ENCODE results near the gene TCOF1. TPM values are rescaled to one million over a fixed set of nuclear protein-coding genes. Genes with fewer than 3 reads are reported as not detected.

TCOF1 gene
- polyA plus RNA-seq, 1 donor (not counting 4 experiments of a cell fraction or from before 2014, with no cell fraction given), result 13.6 TPM

DNA sequence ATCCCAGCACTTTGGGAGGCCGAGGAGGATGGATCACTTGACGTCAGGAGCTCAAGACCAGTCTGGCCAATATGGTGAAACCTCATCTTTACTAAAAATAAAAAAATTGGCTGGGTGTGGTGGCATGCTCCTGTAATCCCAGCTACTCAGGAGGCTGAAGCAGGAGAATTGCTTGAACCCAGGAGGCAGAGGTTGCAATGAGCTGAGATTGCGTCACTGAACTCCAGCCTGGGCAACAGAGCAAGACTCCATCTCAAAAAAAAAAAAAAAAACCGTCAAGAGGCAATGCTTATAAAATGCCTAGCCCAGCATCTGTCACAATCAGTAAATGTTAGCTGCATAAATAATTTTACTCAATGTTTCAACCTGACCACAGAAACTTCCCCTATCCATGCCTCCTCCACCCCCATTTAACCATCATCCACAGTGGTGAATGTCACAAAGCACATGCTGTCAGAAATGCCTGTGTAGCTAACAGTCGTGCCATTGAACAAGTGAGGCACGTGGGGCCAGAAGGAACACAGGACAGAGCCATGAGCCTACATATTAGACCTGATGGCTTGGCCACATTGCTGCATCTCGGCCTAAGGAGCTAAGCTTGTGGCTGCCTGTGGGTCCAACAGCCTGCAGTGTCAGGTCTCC, 16.8 kb upstream of the TCOF1 start:
- Histone ChIP-seq H3K9me1 (ENCODE audit: control insufficient read depth, extremely low read depth, insufficient read depth, low read length) (no peaks in the 10 kb centered on the region), H3K27ac (ENCODE audit: control insufficient read depth, insufficient read depth, low read length) (no peak overlapping the region), H3K4me3 (ENCODE audit: control insufficient read depth in 2 of 3, extremely low read depth in 1 of 3, insufficient read depth in 2 of 3, low read depth in 1 of 3, low read length in 3 of 3) (no peak overlapping the region), H3K79me2 (ENCODE audit: control insufficient read depth, insufficient read depth, low read length) (no peaks in the 10 kb centered on the region), H3K27me3 (ENCODE audit: control insufficient read depth, extremely low read depth, insufficient read depth, low read length) (no peaks in the 10 kb centered on the region), H3K36me3 (ENCODE audit: control insufficient read depth in 2 of 2, extremely low read depth in 1 of 2, insufficient read depth in 2 of 2, low read length in 2 of 2) (no peaks in the 10 kb centered on the region), H3K9me3 (ENCODE audit: control insufficient read depth, low read depth, low read length) (no peaks in the 10 kb centered on the region), H3K4me2 (ENCODE audit: control insufficient read depth, extremely low read depth, insufficient read depth, low read depth, low read length) (no peak overlapping the region), H3K4me1 (ENCODE audit: control insufficient read depth, extremely low read depth, insufficient read depth, low read length) (peaks cover 6% of the 10 kb centered on the region), H4K20me1 (ENCODE audit: control insufficient read depth, extremely low read depth, insufficient read depth, low read length) (no peaks in the 10 kb centered on the region), H3K9ac (ENCODE audit: control insufficient read depth, extremely low read depth, insufficient read depth, low read length) (no peak overlapping the region), H2AFZ (ENCODE audit: control insufficient read depth, low read length) (no peak overlapping the region)
- DNase-seq (ENCODE audit: low read depth, low spot score) (no peak), FAIRE-seq (no peak)
- dilution Hi-C loops (cut with MboI; ENCODE audit: extremely low pct_ligation_motif_present, low sequenced_read_pairs), result no loop called here
- no peak for TF ChIP-seq EZH2 (IDR thresholded peaks at IDR 0.05; ENCODE audit: low read length)
- TF ChIP-seq, protein P1, sequence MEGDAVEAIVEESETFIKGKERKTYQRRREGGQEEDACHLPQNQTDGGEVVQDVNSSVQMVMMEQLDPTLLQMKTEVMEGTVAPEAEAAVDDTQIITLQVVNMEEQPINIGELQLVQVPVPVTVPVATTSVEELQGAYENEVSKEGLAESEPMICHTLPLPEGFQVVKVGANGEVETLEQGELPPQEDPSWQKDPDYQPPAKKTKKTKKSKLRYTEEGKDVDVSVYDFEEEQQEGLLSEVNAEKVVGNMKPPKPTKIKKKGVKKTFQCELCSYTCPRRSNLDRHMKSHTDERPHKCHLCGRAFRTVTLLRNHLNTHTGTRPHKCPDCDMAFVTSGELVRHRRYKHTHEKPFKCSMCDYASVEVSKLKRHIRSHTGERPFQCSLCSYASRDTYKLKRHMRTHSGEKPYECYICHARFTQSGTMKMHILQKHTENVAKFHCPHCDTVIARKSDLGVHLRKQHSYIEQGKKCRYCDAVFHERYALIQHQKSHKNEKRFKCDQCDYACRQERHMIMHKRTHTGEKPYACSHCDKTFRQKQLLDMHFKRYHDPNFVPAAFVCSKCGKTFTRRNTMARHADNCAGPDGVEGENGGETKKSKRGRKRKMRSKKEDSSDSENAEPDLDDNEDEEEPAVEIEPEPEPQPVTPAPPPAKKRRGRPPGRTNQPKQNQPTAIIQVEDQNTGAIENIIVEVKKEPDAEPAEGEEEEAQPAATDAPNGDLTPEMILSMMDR (optimal IDR thresholded peaks at IDR 0.05 in 1 of 3, IDR thresholded peaks at IDR 0.05 in 1 of 3, conservative IDR thresholded peaks at IDR 0.05 in 1 of 3; ENCODE audit: extremely low read depth in 1 of 3, insufficient read depth in 2 of 3, low read length in 3 of 3), result no peak

DNA sequence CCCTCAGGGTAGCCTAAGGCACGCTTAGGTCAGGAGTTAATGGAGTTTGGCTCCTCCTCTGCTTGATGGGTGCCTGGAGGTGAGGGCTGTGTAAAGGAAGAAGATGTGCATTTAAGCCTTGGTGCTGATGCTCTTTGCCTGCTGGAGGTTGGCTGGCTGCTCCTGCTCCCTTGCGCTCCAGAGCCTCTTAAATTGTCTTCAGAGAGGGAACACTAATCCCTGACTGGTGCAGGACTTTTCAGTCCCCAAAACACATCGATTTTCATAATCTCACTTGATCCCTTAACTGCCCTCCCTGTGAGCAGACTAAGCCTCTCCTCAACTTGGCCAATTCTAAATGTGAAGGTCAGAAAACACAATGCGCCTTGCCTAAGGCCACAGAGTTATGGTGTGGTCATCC, 16.2 kb upstream of the TCOF1 start:
- DNase-seq (ENCODE audit: low read depth, low spot score), result no peak
- Histone ChIP-seq H3K4me3 (ENCODE audit: control insufficient read depth in 2 of 3, extremely low read depth in 1 of 3, insufficient read depth in 2 of 3, low read depth in 1 of 3, low read length in 3 of 3) (no peak overlapping the region), H4K20me1 (ENCODE audit: control insufficient read depth, extremely low read depth, insufficient read depth, low read length) (no peaks in the 10 kb centered on the region), H3K27me3 (ENCODE audit: control insufficient read depth, extremely low read depth, insufficient read depth, low read length) (no peaks in the 10 kb centered on the region), H3K9ac (ENCODE audit: control insufficient read depth, extremely low read depth, insufficient read depth, low read length) (no peak overlapping the region), H2AFZ (ENCODE audit: control insufficient read depth, low read length) (no peak overlapping the region), H3K79me2 (ENCODE audit: control insufficient read depth, insufficient read depth, low read length) (no peaks in the 10 kb centered on the region), H3K36me3 (ENCODE audit: control insufficient read depth in 2 of 2, extremely low read depth in 1 of 2, insufficient read depth in 2 of 2, low read length in 2 of 2) (no peaks in the 10 kb centered on the region), H3K9me1 (ENCODE audit: control insufficient read depth, extremely low read depth, insufficient read depth, low read length) (no peaks in the 10 kb centered on the region), H3K4me1 (ENCODE audit: control insufficient read depth, extremely low read depth, insufficient read depth, low read length) (peaks cover 6% of the 10 kb centered on the region), H3K4me2 (ENCODE audit: control insufficient read depth, extremely low read depth, insufficient read depth, low read depth, low read length) (no peak overlapping the region), H3K27ac (ENCODE audit: control insufficient read depth, insufficient read depth, low read length) (no peak overlapping the region), H3K9me3 (ENCODE audit: control insufficient read depth, low read depth, low read length) (no peaks in the 10 kb centered on the region)
- dilution Hi-C loops (cut with MboI; ENCODE audit: extremely low pct_ligation_motif_present, low sequenced_read_pairs), result no loop called here
- no peak for FAIRE-seq
- TF ChIP-seq EZH2 (IDR thresholded peaks at IDR 0.05; ENCODE audit: low read length), result no peak
- TF ChIP-seq, protein P1 (optimal IDR thresholded peaks at IDR 0.05 in 1 of 3, IDR thresholded peaks at IDR 0.05 in 1 of 3, conservative IDR thresholded peaks at IDR 0.05 in 1 of 3; ENCODE audit: extremely low read depth in 1 of 3, insufficient read depth in 2 of 3, low read length in 3 of 3), result no peak

Measured in keratinocyte (primary cell).